ENCODE results near the gene GLIS2.
A peak's percentile ranks its signal among the peaks of the same experiment; 100 is the strongest.

The GLIS2 gene

DNA sequence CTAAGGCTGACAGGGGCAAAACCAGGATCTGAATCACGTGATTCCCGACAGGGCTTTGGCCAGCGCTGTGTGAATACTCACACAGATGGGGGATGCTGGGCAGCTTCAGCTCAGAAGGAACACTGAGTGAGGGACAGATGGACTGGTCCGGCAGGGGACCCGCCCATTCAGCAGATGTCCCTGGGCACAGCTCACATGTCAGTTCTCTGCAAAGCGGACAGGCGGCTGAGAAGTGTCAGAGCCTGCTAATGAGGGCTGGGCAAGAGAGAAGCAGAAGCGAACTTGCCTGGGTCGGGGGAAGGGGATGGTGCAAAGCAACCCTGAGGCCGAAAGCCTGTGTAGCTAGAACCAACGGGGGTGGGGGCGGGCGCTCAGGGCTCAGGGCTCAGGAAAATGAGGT lies 11.9 kb upstream of the GLIS2 start:
- no peak overlapping the region for H3K4me3 ChIP-seq (ENCODE audit: low read length)
- H3K27me3 ChIP-seq (ENCODE audit: control insufficient read depth, insufficient read depth, low read length): no peaks in the 10 kb centered on the region
- H3K9ac ChIP-seq (ENCODE audit: low read length): no peak overlapping the region
- H3K27ac ChIP-seq (ENCODE audit: low read depth, low read length): no peak overlapping the region
- H3K4me1 ChIP-seq (ENCODE audit: control insufficient read depth, insufficient read depth, low read length): peaks cover 4% of the 10 kb centered on the region
- no peaks in the 10 kb centered on the region for H3K36me3 ChIP-seq (ENCODE audit: control insufficient read depth, insufficient read depth, low read length)

DNA sequence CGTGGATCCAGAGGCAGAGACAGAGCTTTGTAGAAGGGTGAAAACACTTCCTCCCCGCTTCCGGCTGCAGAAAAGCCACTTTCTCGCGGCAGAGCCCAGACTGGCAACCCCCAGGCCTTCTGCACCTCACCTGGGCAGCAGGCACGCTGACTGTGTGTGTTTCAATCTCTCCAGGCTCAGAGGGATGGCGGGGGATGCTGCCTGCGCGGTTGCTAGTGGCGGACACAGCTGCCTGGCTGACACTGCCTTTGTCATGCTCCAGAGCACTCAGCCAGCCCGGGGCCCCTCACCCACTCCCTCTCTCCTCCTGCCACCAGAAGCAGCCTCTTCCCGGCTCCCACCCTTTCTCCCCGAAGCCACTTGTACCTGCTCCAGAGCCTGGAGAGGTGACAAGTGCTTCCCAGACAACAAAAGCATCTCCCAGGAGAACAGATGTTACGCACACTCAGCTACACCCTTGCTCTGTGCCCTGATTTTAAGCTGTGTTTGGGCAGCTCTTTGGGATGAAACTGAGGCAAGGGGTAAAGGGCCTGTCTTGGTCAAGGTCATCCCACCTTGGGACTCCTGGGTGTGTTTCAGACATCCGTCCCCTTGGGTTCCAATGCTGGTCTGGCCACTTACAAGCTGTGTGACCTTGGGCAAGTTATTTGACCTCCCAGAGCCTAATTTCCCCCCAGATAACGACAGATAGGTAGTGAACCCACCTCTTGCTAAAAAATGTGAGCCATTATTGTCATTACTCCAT lies 9.2 kb upstream of the GLIS2 start:
- no peaks in the 10 kb centered on the region for H3K27me3 ChIP-seq (ENCODE audit: control insufficient read depth, insufficient read depth, low read length)
- peak overlapping the region; percentile 72 for H3K4me3 ChIP-seq (ENCODE audit: low read length)
- H3K9ac ChIP-seq (ENCODE audit: low read length): peak overlapping the region; percentile 29
- H3K4me1 ChIP-seq (ENCODE audit: control insufficient read depth, insufficient read depth, low read length): no peaks in the 10 kb centered on the region
- no peaks in the 10 kb centered on the region for H3K36me3 ChIP-seq (ENCODE audit: control insufficient read depth, insufficient read depth, low read length)
- peak overlapping the region; percentile 87 for H3K27ac ChIP-seq (ENCODE audit: low read depth, low read length)

DNA sequence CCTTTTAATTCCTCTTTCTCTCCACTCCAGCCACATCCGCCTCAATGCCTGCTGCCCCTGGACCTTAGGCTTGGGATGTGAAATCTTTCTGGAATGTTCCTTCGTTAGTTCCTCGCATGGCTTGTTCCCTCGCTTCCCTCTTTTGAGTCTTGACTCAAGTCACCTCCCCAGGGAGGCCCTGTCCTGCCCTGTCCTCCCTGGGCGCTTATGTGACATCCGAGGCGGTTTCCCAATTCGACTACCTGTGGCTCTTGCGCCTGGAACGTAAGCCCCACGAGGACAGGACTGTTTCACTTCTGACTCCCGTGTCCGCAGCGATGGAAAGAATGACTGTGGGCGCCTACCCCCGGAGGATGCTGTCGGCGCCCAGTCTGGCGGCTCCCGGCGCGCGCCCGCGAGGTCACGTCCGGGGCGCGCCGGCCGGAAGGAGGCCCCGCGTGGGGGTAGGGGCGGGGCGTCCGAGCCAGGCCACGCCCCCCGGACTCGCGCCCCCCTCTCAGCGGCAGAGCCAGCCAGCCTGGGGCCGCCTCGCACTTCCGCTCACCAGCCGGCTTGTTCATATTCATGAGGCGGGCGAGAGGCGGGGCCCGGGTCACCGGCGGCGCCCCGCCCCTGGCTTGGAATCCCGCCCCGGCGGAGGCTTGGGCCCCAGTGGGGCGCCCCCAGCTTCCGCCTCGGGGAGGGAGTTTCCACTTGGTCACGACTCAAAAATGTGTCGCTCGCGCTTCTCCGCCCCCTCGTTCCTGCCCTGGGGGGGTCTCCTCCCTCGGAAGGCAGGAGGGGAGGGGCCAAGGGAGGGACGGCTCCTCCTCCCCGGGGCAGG lies 8.4 kb upstream of the GLIS2 start:
- Histone ChIP-seq H3K4me1 (ENCODE audit: control insufficient read depth, insufficient read depth, low read length) (no peaks in the 10 kb centered on the region), H3K4me3 (ENCODE audit: low read length) (peak overlapping the region; percentile 77), H3K9ac (ENCODE audit: low read length) (peak overlapping the region; percentile 29), H3K27ac (ENCODE audit: low read depth, low read length) (peak overlapping the region; percentile 87), H3K36me3 (ENCODE audit: control insufficient read depth, insufficient read depth, low read length) (no peaks in the 10 kb centered on the region), H3K27me3 (ENCODE audit: control insufficient read depth, insufficient read depth, low read length) (no peaks in the 10 kb centered on the region)

DNA sequence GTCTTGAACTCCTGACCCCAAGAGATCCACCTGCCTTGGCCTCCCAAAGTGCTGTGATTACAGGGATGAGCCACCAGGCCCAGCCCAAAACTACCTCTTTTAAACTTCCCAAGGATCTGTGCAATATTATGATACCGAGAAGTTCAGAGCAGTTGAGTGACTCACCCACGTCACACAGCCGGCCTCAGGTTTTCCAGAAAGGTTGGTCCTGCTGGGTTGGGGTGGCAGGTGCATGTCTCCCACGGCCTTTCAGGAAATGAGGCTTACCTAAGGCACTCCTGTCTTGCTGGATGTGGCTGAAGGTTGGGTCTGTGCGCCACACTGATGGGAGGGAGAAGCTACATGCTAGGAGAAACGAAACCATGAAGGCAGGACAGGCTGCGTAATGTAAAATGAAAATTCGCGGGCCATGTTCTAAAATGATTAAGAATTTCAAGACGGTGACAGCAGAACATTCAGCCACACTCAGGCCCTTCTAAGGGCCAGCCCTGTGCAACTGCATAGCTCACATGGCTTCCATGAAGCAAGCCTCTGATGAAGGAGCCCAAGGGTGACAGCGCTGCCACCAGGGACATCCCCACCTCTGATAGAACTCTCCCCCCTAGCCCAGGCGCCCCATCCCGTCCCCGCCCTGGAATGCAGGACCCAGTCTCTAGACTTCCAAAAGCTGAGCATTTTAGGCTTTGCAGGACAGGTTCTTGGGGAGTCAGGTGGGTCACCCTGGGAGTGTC lies 6.6 kb upstream of the GLIS2 start:
- no peak overlapping the region for H3K27ac ChIP-seq (ENCODE audit: low read depth, low read length)
- no peak overlapping the region for H3K9ac ChIP-seq (ENCODE audit: low read length)
- no peak overlapping the region for H3K4me3 ChIP-seq (ENCODE audit: low read length)
- no peaks in the 10 kb centered on the region for H3K4me1 ChIP-seq (ENCODE audit: control insufficient read depth, insufficient read depth, low read length)
- H3K36me3 ChIP-seq (ENCODE audit: control insufficient read depth, insufficient read depth, low read length): no peaks in the 10 kb centered on the region
- peaks cover 3% of the 10 kb centered on the region for H3K27me3 ChIP-seq (ENCODE audit: control insufficient read depth, insufficient read depth, low read length)

DNA sequence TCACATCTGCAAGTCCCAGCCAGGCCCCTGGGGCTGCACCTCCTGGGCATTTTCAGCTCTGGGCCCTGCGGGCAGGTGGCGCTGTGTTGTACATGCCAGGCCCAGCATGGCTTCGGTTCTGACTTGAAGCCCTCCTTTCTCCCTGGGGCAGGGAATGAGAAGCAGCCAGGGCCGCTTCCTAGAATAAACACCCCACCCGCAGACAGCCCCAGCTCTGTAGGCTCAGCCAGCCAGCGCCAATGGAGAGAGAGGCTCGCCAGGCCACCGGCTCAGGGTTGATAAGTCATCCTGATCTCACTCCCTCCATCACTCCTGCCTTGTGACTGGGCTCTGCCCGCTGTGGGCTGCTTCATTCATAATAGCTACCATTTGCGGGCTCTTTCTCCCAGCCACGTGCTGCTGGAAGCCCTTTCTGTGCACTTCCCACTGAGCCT lies 6.0 kb upstream of the GLIS2 start:
- Histone ChIP-seq H3K4me1 (ENCODE audit: control insufficient read depth, insufficient read depth, low read length) (peaks cover 3% of the 10 kb centered on the region), H3K9ac (ENCODE audit: low read length) (no peak overlapping the region), H3K27me3 (ENCODE audit: control insufficient read depth, insufficient read depth, low read length) (peaks cover 6% of the 10 kb centered on the region), H3K4me3 (ENCODE audit: low read length) (no peak overlapping the region), H3K36me3 (ENCODE audit: control insufficient read depth, insufficient read depth, low read length) (no peaks in the 10 kb centered on the region), H3K27ac (ENCODE audit: low read depth, low read length) (peak overlapping the region; percentile 25)

DNA sequence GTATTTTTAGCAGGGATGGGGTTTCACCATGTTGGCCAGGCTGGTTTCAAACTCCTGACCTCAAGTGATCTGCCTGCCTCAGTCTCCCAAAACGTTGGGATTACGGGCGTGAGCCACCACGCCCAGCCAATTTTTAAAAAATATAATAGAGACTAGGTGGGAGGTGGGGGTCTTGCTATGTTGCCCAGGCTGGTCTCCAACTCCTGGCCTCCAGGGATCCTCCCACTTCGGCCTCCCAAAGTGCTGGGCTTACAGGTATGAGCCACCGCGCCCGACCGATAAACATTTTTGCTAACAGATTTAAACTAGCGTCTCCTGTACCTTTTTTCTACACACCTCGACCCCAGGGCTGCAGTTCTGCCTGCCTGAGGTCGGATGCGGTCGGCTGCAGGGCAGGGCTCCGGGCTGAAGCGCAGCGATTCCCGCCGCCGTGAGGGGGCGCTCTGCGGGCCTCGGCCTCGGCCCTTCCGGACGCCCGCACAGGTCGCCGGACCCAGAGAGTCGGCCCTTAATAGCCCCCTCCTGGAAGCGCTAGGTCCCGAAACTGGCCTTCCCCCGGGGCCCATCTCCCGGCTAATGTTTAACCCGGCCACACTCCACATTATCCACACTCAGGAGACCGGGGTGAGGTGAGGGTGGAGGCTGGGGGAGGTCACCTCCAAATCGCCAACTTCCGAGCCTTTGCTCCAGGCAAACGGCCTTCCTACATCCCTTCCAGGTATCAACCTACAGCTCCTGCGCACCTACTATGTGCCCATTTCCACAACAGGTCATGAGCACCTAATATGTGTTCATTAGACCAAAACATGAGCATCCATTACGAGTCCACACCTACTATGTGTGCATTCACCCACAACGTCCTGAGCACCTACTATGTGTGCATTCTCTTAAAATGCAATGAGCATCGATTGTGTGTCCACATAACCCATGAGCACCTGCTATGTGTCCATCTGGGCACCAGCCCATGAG lies 2.0 kb upstream of the GLIS2 start:
- peaks cover 18% of the 10 kb centered on the region for H3K4me1 ChIP-seq (ENCODE audit: control insufficient read depth, insufficient read depth, low read length)
- H3K4me3 ChIP-seq (ENCODE audit: low read length): peak overlapping the region; percentile 69
- H3K27me3 ChIP-seq (ENCODE audit: control insufficient read depth, insufficient read depth, low read length): peaks cover 10% of the 10 kb centered on the region
- no peaks in the 10 kb centered on the region for H3K36me3 ChIP-seq (ENCODE audit: control insufficient read depth, insufficient read depth, low read length)
- no peak overlapping the region for H3K9ac ChIP-seq (ENCODE audit: low read length)
- peak overlapping the region; percentile 96 for H3K27ac ChIP-seq (ENCODE audit: low read depth, low read length)

DNA sequence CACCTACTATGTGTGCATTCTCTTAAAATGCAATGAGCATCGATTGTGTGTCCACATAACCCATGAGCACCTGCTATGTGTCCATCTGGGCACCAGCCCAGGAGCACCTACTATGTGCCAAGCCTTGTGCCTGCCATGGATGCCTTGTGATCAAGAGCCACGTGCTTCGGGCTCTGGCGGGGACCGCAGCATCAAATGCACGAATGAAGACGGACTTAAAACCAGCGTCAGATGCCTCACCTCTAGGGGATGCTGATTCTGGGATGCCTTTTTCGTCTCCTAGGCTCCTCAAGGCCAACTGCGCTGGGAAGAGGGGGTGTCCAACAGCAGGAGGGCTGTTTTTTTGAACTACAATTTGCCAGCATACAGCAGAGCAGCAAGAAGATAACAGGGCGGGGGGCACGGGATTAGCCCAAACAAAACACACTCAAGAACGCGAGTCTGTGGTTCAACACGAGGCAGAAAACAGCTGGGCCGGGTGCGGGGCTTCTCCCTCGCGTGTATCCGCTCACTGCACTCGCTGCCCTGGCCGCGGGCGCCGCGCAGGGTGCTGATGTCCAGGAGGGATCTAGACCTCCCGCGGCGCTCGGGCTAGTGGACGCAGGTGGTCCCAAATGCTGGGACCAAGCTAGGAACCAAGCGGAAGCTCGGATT lies 1.2 kb upstream of the GLIS2 start:
- no peaks in the 10 kb centered on the region for H3K36me3 ChIP-seq (ENCODE audit: control insufficient read depth, insufficient read depth, low read length)
- H3K9ac ChIP-seq (ENCODE audit: low read length): peak overlapping the region; percentile 49
- H3K4me1 ChIP-seq (ENCODE audit: control insufficient read depth, insufficient read depth, low read length): peaks cover 22% of the 10 kb centered on the region
- H3K27me3 ChIP-seq (ENCODE audit: control insufficient read depth, insufficient read depth, low read length): peaks cover 11% of the 10 kb centered on the region
- peak overlapping the region; percentile 69 for H3K4me3 ChIP-seq (ENCODE audit: low read length)
- H3K27ac ChIP-seq (ENCODE audit: low read depth, low read length): peak overlapping the region; percentile 96

DNA sequence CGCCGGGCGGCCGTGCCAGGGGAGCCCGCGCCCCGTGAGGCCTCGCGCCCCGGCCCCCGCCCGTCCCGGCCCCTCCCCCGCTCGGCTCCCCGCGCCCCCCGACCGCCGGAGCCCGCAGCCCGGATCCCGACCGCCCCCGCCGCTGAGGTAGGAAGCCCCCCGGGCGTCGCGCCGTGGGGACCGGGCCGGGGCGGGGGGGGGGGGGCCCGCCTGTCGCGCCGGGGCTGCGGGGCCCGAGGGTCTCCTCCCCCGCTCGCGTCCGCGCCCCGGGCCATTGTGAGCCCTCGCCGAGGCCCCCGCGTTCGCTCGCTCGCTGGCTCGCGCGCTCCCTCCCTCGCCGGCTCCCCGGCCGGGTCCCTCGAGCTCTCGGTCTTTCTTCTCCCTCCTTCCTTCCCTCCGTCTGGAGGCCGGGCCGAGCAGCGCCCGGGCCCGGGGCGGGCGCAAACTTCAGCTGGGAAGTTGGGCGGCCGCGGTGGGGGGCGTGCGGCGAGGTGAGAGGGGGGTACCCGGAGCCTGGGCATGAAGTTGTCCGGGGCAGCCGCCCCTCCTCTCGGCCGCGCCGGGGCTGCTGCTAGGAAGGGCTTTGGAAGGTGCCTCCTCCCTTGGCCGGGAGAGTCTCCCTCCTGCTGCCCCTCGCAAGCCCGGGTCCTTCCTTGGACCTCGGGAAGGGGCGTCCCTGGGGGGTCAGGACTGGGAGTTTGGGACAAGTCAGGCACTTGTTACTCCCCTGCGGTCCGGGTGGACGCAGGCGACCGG lies 419 bp downstream of the GLIS2 start:
- H3K36me3 ChIP-seq (ENCODE audit: control insufficient read depth, insufficient read depth, low read length): no peaks in the 10 kb centered on the region
- H3K27ac ChIP-seq (ENCODE audit: low read depth, low read length): peak overlapping the region; percentile 74
- H3K9ac ChIP-seq (ENCODE audit: low read length): peak overlapping the region; percentile 5
- peak overlapping the region; percentile 59 for H3K4me3 ChIP-seq (ENCODE audit: low read length)
- peaks cover 12% of the 10 kb centered on the region for H3K27me3 ChIP-seq (ENCODE audit: control insufficient read depth, insufficient read depth, low read length)
- peaks cover 30% of the 10 kb centered on the region for H3K4me1 ChIP-seq (ENCODE audit: control insufficient read depth, insufficient read depth, low read length)

DNA sequence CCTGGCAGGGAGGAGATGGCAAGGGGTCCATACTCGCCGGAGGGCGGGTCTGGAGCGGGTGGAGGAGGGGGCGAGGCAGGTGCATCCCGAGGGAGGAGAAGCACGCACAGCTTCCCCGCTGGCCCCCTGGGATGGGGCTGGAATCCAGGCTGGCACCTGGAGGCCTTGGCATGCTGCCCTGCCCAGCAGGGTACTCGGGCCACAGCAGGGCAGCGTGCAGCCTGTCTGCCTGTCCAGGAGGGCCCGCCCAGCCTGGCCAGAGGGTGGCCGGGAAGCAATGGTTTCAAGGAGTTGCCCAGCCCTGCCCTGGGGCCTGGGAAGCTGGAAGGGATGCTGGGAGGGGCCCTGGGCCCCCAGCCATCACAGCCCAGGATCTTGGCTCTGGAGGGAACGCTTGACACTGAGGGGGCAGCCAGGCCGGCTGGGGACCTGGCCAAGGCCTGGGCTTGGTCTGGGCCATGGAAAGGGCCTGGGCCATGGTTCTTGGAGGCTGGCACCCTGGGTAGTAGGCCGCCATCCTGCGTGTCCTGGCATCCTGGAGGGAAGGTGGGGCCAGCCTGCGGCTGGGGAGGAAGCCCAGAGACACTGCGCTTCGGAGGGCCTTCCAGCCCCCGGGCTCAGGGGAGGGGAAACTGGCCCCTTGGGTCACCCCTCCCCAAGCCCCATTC lies 1.1 kb downstream of the GLIS2 start:
- Histone ChIP-seq H3K4me3 (ENCODE audit: low read length) (peak overlapping the region; percentile 59), H3K4me1 (ENCODE audit: control insufficient read depth, insufficient read depth, low read length) (peaks cover 30% of the 10 kb centered on the region), H3K27ac (ENCODE audit: low read depth, low read length) (peak overlapping the region; percentile 74), H3K27me3 (ENCODE audit: control insufficient read depth, insufficient read depth, low read length) (peaks cover 12% of the 10 kb centered on the region), H3K9ac (ENCODE audit: low read length) (peak overlapping the region; percentile 5), H3K36me3 (ENCODE audit: control insufficient read depth, insufficient read depth, low read length) (no peaks in the 10 kb centered on the region)

DNA sequence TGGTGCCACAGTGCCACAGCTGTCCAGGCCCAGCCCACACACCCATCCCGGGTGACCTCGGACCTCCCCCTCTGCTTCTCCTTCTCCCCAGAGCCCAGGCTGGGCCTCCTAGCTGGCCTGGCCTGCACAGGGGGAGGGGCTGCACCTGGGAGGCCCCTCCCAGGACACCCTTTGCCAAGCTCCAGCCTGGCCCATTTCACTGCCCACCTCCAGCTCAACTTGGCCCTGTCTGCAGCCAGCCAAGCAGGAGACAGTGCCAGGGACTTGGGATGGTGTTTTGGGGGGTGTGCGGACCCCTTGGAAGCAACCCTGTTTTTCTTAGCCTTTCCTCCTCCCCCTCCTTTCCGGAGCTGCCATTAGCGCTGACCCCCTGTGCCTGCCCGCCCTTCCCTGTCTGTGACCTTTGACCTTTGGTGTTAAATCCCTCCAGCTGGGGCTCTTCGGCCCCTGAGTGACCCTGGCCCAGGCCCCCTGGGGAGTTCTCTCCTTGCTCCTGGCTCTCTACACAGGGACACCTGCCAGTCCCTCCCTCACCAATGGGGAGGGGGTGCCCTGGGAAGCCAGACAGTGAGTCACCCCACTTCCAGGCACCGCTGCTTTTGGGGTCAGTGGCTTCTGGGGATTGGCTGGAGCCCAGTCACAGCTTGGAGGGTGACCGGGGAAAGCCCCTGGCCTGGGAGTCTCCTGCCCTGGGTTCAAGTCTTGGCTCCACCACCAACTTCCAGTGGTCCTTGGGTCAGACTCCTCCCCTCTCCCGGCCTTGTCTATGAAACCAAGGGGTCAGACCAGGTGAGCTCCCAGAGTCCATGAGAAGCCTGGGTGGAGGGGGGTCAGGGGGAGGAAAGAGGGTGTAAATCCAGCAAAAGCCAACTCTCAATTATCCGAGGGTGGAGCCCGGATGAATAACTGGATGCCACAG lies 1.9 kb downstream of the GLIS2 start:
- peaks cover 30% of the 10 kb centered on the region for H3K4me1 ChIP-seq (ENCODE audit: control insufficient read depth, insufficient read depth, low read length)
- peak overlapping the region; percentile 59 for H3K4me3 ChIP-seq (ENCODE audit: low read length)

More for the DNA sequence above, 1.9 kb downstream of the GLIS2 start:
- Histone ChIP-seq H3K9ac (ENCODE audit: low read length) (no peak overlapping the region), H3K27me3 (ENCODE audit: control insufficient read depth, insufficient read depth, low read length) (peaks cover 12% of the 10 kb centered on the region), H3K27ac (ENCODE audit: low read depth, low read length) (peak overlapping the region; percentile 74), H3K36me3 (ENCODE audit: control insufficient read depth, insufficient read depth, low read length) (no peaks in the 10 kb centered on the region)

All from rectal smooth muscle tissue (tissue), 1 donor.